Naive thymus-derived CD8-positive, alpha-beta T cell (primary cell): ENCODE measurements around the gene LSM3. TPM values are rescaled to one million over a fixed set of nuclear protein-coding genes. Genes with fewer than 3 reads are reported as not detected.

Experiments
- ATAC-seq, 2 donors: fragments of 150-1000 bp; cut with Tn5 transposase in 1 of 2; sonication (Bioruptor Pico), chemical (Tn5 transposase) in 1 of 2; 1 replicate in 1 of 2; 2 replicates in 1 of 2; pipeline ENCODE4 v1.10.0; 2021; ENCODE audit warnings: mild to moderate bottlenecking in 2 of 2, moderate library complexity in 2 of 2
- POLR2A ChIA-PET: fragments of 350-600 bp; sonication (Branson Sonifier 250); formaldehyde crosslinking; loops from one replicate; lab custom pipeline; 2021; ENCODE audit warnings: antibody characterized with exemption; lab: Charles Lee
- DNase-seq, 10 donors: peaks; one replicate each; pipeline versions ENCODE4 v3.0.0 to v3.0.0-alpha.2; 2020 to 2022
- H3K27ac Mint-ChIP-seq, 10 donors: one replicate each; pipeline ENCODE4 v1.8.0; 2020 to 2022; ENCODE audit warnings: mild to moderate bottlenecking in 10 of 10, mixed read lengths in 10 of 10, moderate library complexity in 4 of 10, inconsistent platforms in 1 of 10
- H3K27me3 Mint-ChIP-seq, 5 donors: one replicate each; pipeline ENCODE4 v1.8.0; 2021 to 2022; ENCODE audit warnings: mixed read lengths in 5 of 5
- H3K36me3 Mint-ChIP-seq, 3 donors: one replicate each; pipeline ENCODE4 v1.8.0; 2020 to 2022; ENCODE audit warnings: mixed read lengths in 3 of 3, mild to moderate bottlenecking in 2 of 3, inconsistent platforms in 1 of 3
- H3K4me1 Mint-ChIP-seq, 4 donors: one replicate each; pipeline ENCODE4 v1.8.0; 2021 to 2022; ENCODE audit warnings: mixed read lengths in 4 of 4
- H3K4me3 Mint-ChIP-seq, 10 donors: one replicate each; pipeline ENCODE4 v1.8.0; 2020 to 2022; ENCODE audit warnings: mild to moderate bottlenecking in 10 of 10, mixed read lengths in 10 of 10, moderate library complexity in 6 of 10, inconsistent platforms in 1 of 10
- H3K9me3 Mint-ChIP-seq, 9 donors: one replicate each; pipeline ENCODE4 v1.8.0; 2020 to 2022; ENCODE audit warnings: mixed read lengths in 9 of 9, mild to moderate bottlenecking in 3 of 9, inconsistent platforms in 1 of 9, moderate library complexity in 1 of 9
- polyA plus RNA-seq, 3 donors: library from polyadenylated mRNA; unstranded; fragments of 300-500 nt; fragmentation: Illumina TruSeq; gene quantifications; one replicate each; pipeline ENCODE4 v1.2.3, GENCODE V29; 2021
- total RNA-seq, 8 experiments: library from RNA in 2 of 8; stranded (reverse) in 2 of 8; gene quantifications; one replicate each; pipeline ENCODE4 v1.2.3 and lab custom pipeline; 2021 to 2026

Gene LSM3
- total and polyA plus RNA-seq, 5 experiments from 2014 or later, result 10.4 to 26.5 (median 20.8) TPM

DNA sequence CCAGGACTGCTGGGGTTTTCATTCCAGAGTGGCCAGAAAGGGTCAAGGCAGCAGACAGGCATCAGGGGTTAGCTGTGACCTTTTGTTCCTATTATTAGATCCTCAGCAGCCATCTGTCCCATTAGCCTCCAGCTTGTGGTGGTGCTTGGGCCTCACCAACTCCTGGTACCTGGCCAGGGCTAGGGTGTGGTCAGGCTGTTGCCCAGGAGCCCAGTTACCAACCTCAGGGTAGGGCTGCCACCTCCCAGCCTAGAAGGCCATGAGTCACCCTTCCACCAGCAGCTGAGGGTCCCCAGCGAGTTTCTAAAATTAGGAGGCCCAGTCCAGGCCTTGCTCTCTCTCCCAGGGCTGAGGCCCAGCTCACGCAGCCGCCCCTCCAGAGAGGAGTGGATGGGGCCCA, 41.6 kb upstream of the LSM3 start:
- Mint-ChIP-seq H3K9me3 (no peaks in the 10 kb centered on the region), H3K36me3 (peaks cover 0 to 44% (median 2%) of the 10 kb centered on the region in 3 donors), H3K27me3 (no peaks in the 10 kb centered on the region), H3K27ac (peak overlapping the region in 5 of 10 donors; percentile 7 to 69 (median 19)), H3K4me1 (peaks cover 9 to 18% (median 13%) of the 10 kb centered on the region in 4 donors), H3K4me3 (no peak overlapping the region)
- POLR2A ChIA-PET, result interaction anchor here (2.1 kb wide), 1 partner anchor 12 kb away, joined by 8 read pairs; the partner anchor contains the start of genes CHCHD4 and TMEM43
- ATAC-seq (no peak), DNase-seq (no peak)

DNA sequence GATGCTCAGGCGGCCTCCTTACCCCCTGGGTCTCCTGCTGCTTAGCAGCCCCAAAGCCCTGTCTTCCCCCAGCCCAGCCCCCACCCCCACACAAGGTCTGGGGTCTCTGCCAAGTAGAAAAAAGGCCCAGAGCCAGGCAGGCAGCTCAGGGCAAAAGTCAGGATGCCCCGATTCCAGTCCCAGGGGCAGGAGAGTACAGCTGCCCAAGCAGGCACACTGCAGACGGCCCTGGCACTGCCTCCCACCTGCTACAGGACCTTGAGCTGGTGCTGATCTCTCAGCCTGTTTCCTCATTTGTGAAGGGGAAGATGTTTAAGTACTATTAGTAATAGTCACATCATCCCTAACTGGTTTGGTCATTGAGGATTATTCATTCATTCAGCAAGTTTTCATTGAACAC, 41.2 kb upstream of the LSM3 start:
- H3K36me3 Mint-ChIP-seq, result peaks cover 0 to 42% (median 2%) of the 10 kb centered on the region in 3 donors
- DNase-seq, result no peak
- peaks cover 13 to 23% (median 17%) of the 10 kb centered on the region in 4 donors for H3K4me1 Mint-ChIP-seq
- H3K27ac Mint-ChIP-seq, result peak overlapping the region in 3 of 10 donors; percentile 11 to 43 (median 35)
- H3K9me3 Mint-ChIP-seq, result no peaks in the 10 kb centered on the region
- H3K4me3 Mint-ChIP-seq, result no peak overlapping the region
- H3K27me3 Mint-ChIP-seq, result no peaks in the 10 kb centered on the region
- no peak for ATAC-seq
- POLR2A ChIA-PET, result interaction anchor here (2.1 kb wide), 1 partner anchor 12 kb away, joined by 8 read pairs; the partner anchor contains the start of genes CHCHD4 and TMEM43

- POLR2A ChIA-PET, result interaction anchor here (2.1 kb wide), 1 partner anchor 13 kb away, joined by 8 read pairs; the partner anchor contains the start of genes CHCHD4 and TMEM43
- Mint-ChIP-seq H3K27me3 (no peaks in the 10 kb centered on the region), H3K4me1 (peaks cover 14 to 31% (median 25%) of the 10 kb centered on the region in 4 donors), H3K36me3 (peaks cover 0 to 34% (median 2%) of the 10 kb centered on the region in 3 donors), H3K27ac (peak overlapping the region; percentile 15 to 85 (median 76)), H3K9me3 (no peaks in the 10 kb centered on the region), H3K4me3 (no peak overlapping the region)
- DNase-seq (no peak), ATAC-seq (no peak)
Measured at GRCh38 chr3:14138109-14138877, 40.3 kb upstream of the LSM3 start.

DNA sequence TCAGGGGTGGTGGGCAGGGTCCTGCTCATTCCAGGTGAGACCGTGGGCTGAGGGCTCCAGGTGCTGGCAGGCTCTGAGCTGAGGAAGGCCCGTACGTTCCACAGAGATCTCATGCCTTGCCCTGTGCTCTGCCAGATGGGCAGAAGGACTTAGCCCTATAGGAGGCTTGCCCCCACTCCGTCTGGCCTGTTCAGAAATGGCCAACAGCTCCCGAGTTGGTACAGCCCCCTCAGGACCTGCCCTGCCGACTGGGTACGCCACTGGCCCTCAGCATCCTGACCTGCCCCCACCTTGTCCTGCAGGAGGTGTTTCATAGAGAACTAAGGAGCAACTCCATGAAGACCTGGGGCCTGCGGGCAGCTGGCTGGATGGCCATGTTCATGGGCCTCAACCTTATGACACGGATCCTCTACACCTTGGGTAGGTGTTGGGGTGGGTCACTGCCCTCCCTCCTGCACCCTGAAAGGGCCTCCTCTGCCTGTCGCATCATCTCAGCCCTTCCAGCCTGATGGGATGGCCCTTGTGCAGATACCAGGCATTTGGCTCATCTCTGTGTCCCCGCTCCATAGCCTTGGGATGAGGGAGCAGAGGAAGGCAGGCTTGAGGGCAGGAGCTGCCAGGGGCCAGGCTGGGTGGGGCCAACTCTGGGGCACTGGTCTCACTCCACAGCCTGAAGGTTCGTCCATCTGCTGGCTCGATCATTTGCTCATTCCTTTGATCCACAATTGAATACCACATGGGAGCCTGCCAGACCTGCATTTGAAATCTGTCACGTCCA, 39.5 kb upstream of the LSM3 start:
- no peaks in the 10 kb centered on the region for H3K9me3 Mint-ChIP-seq
- POLR2A ChIA-PET, result interaction anchor here (1.2 kb wide), 1 partner anchor 14 kb away, joined by 3 read pairs; no protein-coding TSS in a partner anchor
- no peaks in the 10 kb centered on the region for H3K27me3 Mint-ChIP-seq
- H3K36me3 Mint-ChIP-seq, result peaks cover 0 to 27% (median 2%) of the 10 kb centered on the region in 3 donors
- peaks cover 14 to 38% (median 30%) of the 10 kb centered on the region in 4 donors for H3K4me1 Mint-ChIP-seq
- no peak for ATAC-seq
- H3K27ac Mint-ChIP-seq, result peak overlapping the region in 8 of 10 donors; percentile 13 to 86 (median 52)
- H3K4me3 Mint-ChIP-seq, result no peak overlapping the region
- DNase-seq, result no peak

GRCh38 chr3:14139771-14140170, 38.8 kb upstream of the LSM3 start:
- ATAC-seq (no peak), DNase-seq (no peak)
- no peaks in the 10 kb centered on the region for H3K27me3 Mint-ChIP-seq
- no peaks in the 10 kb centered on the region for H3K9me3 Mint-ChIP-seq
- peaks cover 19 to 45% (median 36%) of the 10 kb centered on the region in 4 donors for H3K4me1 Mint-ChIP-seq
- POLR2A ChIA-PET, result interaction anchor here (1.2 kb wide), 1 partner anchor 13 kb away, joined by 3 read pairs; no protein-coding TSS in a partner anchor
- peak overlapping the region in 9 of 10 donors; percentile 29 to 98 (median 61) for H3K27ac Mint-ChIP-seq
- no peak overlapping the region for H3K4me3 Mint-ChIP-seq
- H3K36me3 Mint-ChIP-seq, result peaks cover 0 to 27% (median 4%) of the 10 kb centered on the region in 3 donors

- Mint-ChIP-seq H3K27me3 (no peaks in the 10 kb centered on the region), H3K27ac (peak overlapping the region; percentile 64 to 100 (median 98)), H3K36me3 (peaks cover 0 to 26% (median 6%) of the 10 kb centered on the region in 3 donors), H3K4me3 (no peak overlapping the region), H3K4me1 (peaks cover 23 to 54% (median 44%) of the 10 kb centered on the region in 4 donors), H3K9me3 (no peaks in the 10 kb centered on the region)
- POLR2A ChIA-PET, result interaction anchor here (5.0 to 6.0 kb wide), 2 partner anchors 16 to 38 kb away, joined by 54 to 63 read pairs; partner anchors contain the start of genes CHCHD4, LSM3, TMEM43 and XPC
- no peak for ATAC-seq
- no peak for DNase-seq
Measured at GRCh38 chr3:14140668-14141067, 37.9 kb upstream of the LSM3 start.

DNA sequence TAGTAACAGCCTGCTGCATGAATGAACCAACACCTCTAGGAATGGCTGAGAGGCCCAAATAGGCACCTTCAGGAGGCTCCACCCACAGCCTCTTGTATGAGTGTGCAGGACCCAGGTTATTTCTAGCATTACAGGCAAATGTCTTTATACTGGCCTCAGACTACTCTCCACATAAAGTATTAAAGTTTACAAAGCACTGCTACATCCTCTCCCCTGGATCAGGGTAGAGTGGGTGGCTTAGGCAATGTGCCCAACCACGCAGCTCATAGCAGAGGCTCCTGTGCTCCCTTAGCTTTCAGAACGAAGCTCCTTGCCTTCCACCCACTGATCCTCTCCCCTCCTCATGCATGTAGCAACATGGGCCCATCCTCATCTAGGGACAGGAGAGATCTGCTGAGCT, 37.5 kb upstream of the LSM3 start:
- ATAC-seq (no peak), DNase-seq (no peak)
- H3K9me3 Mint-ChIP-seq, result no peaks in the 10 kb centered on the region
- H3K27ac Mint-ChIP-seq, result peak overlapping the region; percentile 97 to 100 (median 99)
- peak overlapping the region in 1 of 10 donors; percentile 54 for H3K4me3 Mint-ChIP-seq
- POLR2A ChIA-PET, result interaction anchor here (5.0 to 6.0 kb wide), 2 partner anchors 17 to 37 kb away, joined by 54 to 63 read pairs; partner anchors contain the start of genes CHCHD4, LSM3, TMEM43 and XPC
- H3K4me1 Mint-ChIP-seq, result peaks cover 21 to 58% (median 47%) of the 10 kb centered on the region in 4 donors
- H3K27me3 Mint-ChIP-seq, result no peaks in the 10 kb centered on the region
- H3K36me3 Mint-ChIP-seq, result peaks cover 0 to 24% (median 3%) of the 10 kb centered on the region in 3 donors

GRCh38 chr3:14141602-14142341, 36.8 kb upstream of the LSM3 start:
- DNase-seq, result no peak
- POLR2A ChIA-PET, result interaction anchor here (1.3 to 6.0 kb wide), 5 partner anchors 10 to 37 kb away, joined by 4 to 63 read pairs (median 7); partner anchors contain the start of genes CHCHD4, LSM3, TMEM43 and XPC
- peak overlapping the region in 6 of 10 donors; percentile 39 to 64 (median 54) for H3K4me3 Mint-ChIP-seq

DNA sequence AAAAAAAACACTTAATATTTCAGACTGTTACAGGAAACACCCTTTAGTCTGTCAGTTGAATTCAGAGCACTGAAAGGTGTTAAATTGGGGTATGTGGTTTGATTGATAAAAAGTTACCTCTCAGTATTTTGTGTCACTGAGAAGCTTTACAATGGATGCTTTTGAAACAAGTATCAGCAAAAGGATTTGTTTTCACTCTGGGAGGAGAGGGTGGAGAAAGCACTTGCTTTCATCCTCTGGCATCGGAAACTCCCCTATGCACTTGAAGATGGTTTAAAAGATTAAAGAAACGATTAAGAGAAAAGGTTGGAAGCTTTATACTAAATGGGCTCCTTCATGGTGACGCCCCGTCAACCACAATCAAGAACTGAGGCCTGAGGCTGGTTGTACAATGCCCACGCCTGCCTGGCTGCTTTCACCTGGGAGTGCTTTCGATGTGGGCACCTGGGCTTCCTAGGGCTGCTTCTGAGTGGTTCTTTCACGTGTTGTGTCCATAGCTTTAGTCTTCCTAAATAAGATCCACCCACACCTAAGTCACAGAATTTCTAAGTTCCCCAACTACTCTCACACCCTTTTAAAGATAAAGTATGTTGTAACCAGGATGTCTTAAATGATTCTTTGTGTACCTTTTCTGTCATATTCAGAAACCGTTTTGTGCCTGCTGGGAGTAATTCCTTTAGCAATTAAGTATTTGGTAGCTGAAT, 35.9 kb upstream of the LSM3 start:
- peak; percentile 56 to 70 for ATAC-seq
- peak in 9 of 10 donors; percentile 31 to 81 (median 67) for DNase-seq
- Mint-ChIP-seq H3K9me3 (no peaks in the 10 kb centered on the region), H3K4me1 (peaks cover 24 to 63% (median 54%) of the 10 kb centered on the region in 4 donors), H3K27ac (peak overlapping the region; percentile 97 to 100 (median 99)), H3K27me3 (no peaks in the 10 kb centered on the region), H3K36me3 (peaks cover 0 to 35% (median 13%) of the 10 kb centered on the region in 3 donors), H3K4me3 (peak overlapping the region; percentile 39 to 80 (median 59))
- POLR2A ChIA-PET, result interaction anchor here (1.0 to 6.0 kb wide), 7 partner anchors 11 to 508 kb away, joined by 3 to 63 read pairs (median 5); partner anchors contain the start of genes CCDC174, CHCHD4, LSM3 and TMEM43

More at GRCh38 chr3:14141602-14142341, 36.8 kb upstream of the LSM3 start:
- H3K27ac Mint-ChIP-seq, result peak overlapping the region; percentile 97 to 100 (median 99)
- ATAC-seq, result no peak
- H3K36me3 Mint-ChIP-seq, result peaks cover 0 to 27% (median 9%) of the 10 kb centered on the region in 3 donors
- no peaks in the 10 kb centered on the region for H3K27me3 Mint-ChIP-seq
- H3K4me1 Mint-ChIP-seq, result peaks cover 24 to 63% (median 52%) of the 10 kb centered on the region in 4 donors
- H3K9me3 Mint-ChIP-seq, result no peaks in the 10 kb centered on the region

GRCh38 chr3:14143271-14144225, 35.1 kb upstream of the LSM3 start:
- Mint-ChIP-seq H3K36me3 (peaks cover 0 to 40% (median 17%) of the 10 kb centered on the region in 3 donors), H3K9me3 (no peaks in the 10 kb centered on the region), H3K27me3 (no peaks in the 10 kb centered on the region), H3K27ac (peak overlapping the region; percentile 98 to 100 (median 99)), H3K4me3 (peak overlapping the region; percentile 16 to 84 (median 71)), H3K4me1 (peaks cover 24 to 63% (median 54%) of the 10 kb centered on the region in 4 donors)
- ATAC-seq, result no peak
- no peak for DNase-seq
- POLR2A ChIA-PET, result interaction anchor here (0.6 to 6.0 kb wide), 7 partner anchors 9 to 508 kb away, joined by 3 to 63 read pairs (median 7); partner anchors contain the start of genes CCDC174, CHCHD4, LSM3 and TMEM43
